ENCODE results near the gene MACIR. TPM values are rescaled to one million over a fixed set of nuclear protein-coding genes. Genes with fewer than 3 reads are reported as not detected.

MACIR gene
- total and polyA plus RNA-seq, 2 of the 13 experiments (the other 11 are each of a cell fraction or from before 2014, with no cell fraction given) = 2.4 to 4.4 TPM

- POLR2A ChIA-PET = no interaction called here
- Histone ChIP-seq H2AFZ (ENCODE audit: low read length) (no peak overlapping the region), H3K27me3 (ENCODE audit: control insufficient read depth in 1 of 2, insufficient read depth in 2 of 2, low read length in 2 of 2) (no peaks in the 10 kb centered on the region), H3K27ac (ENCODE audit: extremely low read length, insufficient read depth, low read length) (no peak overlapping the region), H3K9ac (ENCODE audit: insufficient read depth, low read depth, low read length) (no peak overlapping the region), H3K4me2 (ENCODE audit: low read depth, low read length) (no peak overlapping the region), H3K79me2 (ENCODE audit: insufficient read depth, low read length) (peaks cover 12% of the 10 kb centered on the region), H3K36me3 (replicated peaks in 1 of 2; ENCODE audit: control insufficient read depth in 1 of 2, insufficient read depth in 2 of 2, low read length in 2 of 2) (0 out of 5 replicates have a peak, but pooled peaks cover 0 to 2% of the 10 kb centered on the region in 2 experiments), H3K9me3 (ENCODE audit: low read length) (no peaks in the 10 kb centered on the region), H3K4me3 (replicated peaks in 1 of 3; ENCODE audit: insufficient read depth in 1 of 3, low read depth in 2 of 3, low read length in 3 of 3) (no peak overlapping the region), H4K20me1 (ENCODE audit: insufficient read depth, low read length) (no peaks in the 10 kb centered on the region), H3K4me1 (ENCODE audit: insufficient read depth, low read length) (peaks cover 25% of the 10 kb centered on the region)
- no TSS peak for BruUV-seq (replicated peaks)
- CTCF ChIA-PET (ENCODE audit: low intra/inter-chr PET ratio, low total read pairs) = no interaction called here
- TF ChIP-seq ZNF710 (CRISPR knock-in tag; IDR thresholded peaks at IDR 0.05; ENCODE audit: borderline replicate concordance) (no peak), ZNF607 (CRISPR knock-in tag; IDR thresholded peaks at IDR 0.05; ENCODE audit: borderline replicate concordance) (no peak), ZFAT (CRISPR knock-in tag; conservative IDR thresholded peaks at IDR 0.05) (no peak), ERF (CRISPR knock-in tag; IDR thresholded peaks at IDR 0.05) (no peak), MIXL1 (CRISPR knock-in tag; IDR thresholded peaks at IDR 0.05) (no peak)
- FAIRE-seq = no peak
- intact Hi-C loops (cut with micrococcal nuclease; ENCODE audit: unreplicated experiment) (no loop called here), in situ Hi-C loops (cut with HindIII; ENCODE audit: extremely low pct_ligation_motif_present, low pct_unique_long_range_greater_than_20kb) (no loop called here)
- DNase-seq (ENCODE audit: low spot score) = no peak
- ATAC-seq = no peak
These were observed 5.9 kb downstream of the MACIR start for GRCh38 chr5:103264508-103264907.

- BruUV-seq (replicated peaks) = no TSS peak
- no peak overlapping the region for H3K4me2 ChIP-seq (ENCODE audit: low read depth, low read length)
- TF ChIP-seq KDM4B (CRISPR knock-in tag; IDR thresholded peaks at IDR 0.05) (no peak), FOXK1 (CRISPR knock-in tag; IDR thresholded peaks at IDR 0.05; ENCODE audit: borderline replicate concordance, low read depth) (no peak), KAT8 (CRISPR knock-in tag; IDR thresholded peaks at IDR 0.05) (no peak), THAP7 (CRISPR knock-in tag; IDR thresholded peaks at IDR 0.05) (no peak), ZBTB44 (CRISPR knock-in tag; IDR thresholded peaks at IDR 0.05) (no peak), KLF12 (CRISPR knock-in tag; IDR thresholded peaks at IDR 0.05; ENCODE audit: borderline replicate concordance) (no peak), ZBTB38 (CRISPR knock-in tag; IDR thresholded peaks at IDR 0.05) (no peak), RELA (CRISPR knock-in tag; IDR thresholded peaks at IDR 0.05) (no peak), ZNF513 (CRISPR knock-in tag; conservative IDR thresholded peaks at IDR 0.05) (no peak), ELF3 (CRISPR knock-in tag; IDR thresholded peaks at IDR 0.05) (no peak)
- H3K9ac ChIP-seq (ENCODE audit: insufficient read depth, low read depth, low read length) = no peak overlapping the region
- intact Hi-C loops (cut with micrococcal nuclease; ENCODE audit: unreplicated experiment) (no loop called here), in situ Hi-C loops (cut with HindIII; ENCODE audit: extremely low pct_ligation_motif_present, low pct_unique_long_range_greater_than_20kb) (no loop called here)
- no peak overlapping the region for H2AFZ ChIP-seq (ENCODE audit: low read length)
- no peak overlapping the region for H3K27ac ChIP-seq (ENCODE audit: extremely low read length, insufficient read depth, low read length)
- H3K4me3 ChIP-seq (replicated peaks in 1 of 3; ENCODE audit: insufficient read depth in 1 of 3, low read depth in 2 of 3, low read length in 3 of 3) = no peak overlapping the region
- no peaks in the 10 kb centered on the region for H3K9me3 ChIP-seq (ENCODE audit: low read length)
- peaks cover 2% of the 10 kb centered on the region for H3K79me2 ChIP-seq (ENCODE audit: insufficient read depth, low read length)
- ATAC-seq = no peak
- H3K27me3 ChIP-seq (ENCODE audit: control insufficient read depth in 1 of 2, insufficient read depth in 2 of 2, low read length in 2 of 2) = no peaks in the 10 kb centered on the region
- ChIA-PET POLR2A (interaction anchor here (0.8 kb wide), 1 partner anchor 11 kb away, joined by 3 read pairs; no protein-coding TSS in a partner anchor), CTCF (ENCODE audit: low intra/inter-chr PET ratio, low total read pairs) (no interaction called here)
- no peak for FAIRE-seq
- no peak for DNase-seq (ENCODE audit: low spot score)
- no peaks in the 10 kb centered on the region for H3K4me1 ChIP-seq (ENCODE audit: insufficient read depth, low read length)
- H4K20me1 ChIP-seq (ENCODE audit: insufficient read depth, low read length) = no peaks in the 10 kb centered on the region
- 0 out of 5 replicates have a peak, but pooled peaks cover 0 to 2% of the 10 kb centered on the region in 2 experiments for H3K36me3 ChIP-seq (replicated peaks in 1 of 2; ENCODE audit: control insufficient read depth in 1 of 2, insufficient read depth in 2 of 2, low read length in 2 of 2)
These were observed 12.0 kb downstream of the MACIR start for GRCh38 chr5:103270581-103270980.

All from HepG2 (cell line).